SK-N-SH treated with all-trans-retinoic acid at 6 μM for 48 hours (cell line): ENCODE results near the gene NAPSA.

Experiments
- ATAC-seq: fragments of 200-7000 bp; cut with Tn5 transposase; 3 replicates; pipeline ENCODE4 v1.9.1; 2020; ENCODE audit warnings: mild to moderate bottlenecking, moderate library complexity
- ARNTL ChIP-seq: fragments of 450-650 bp; formaldehyde crosslinking; IDR thresholded peaks from 2 replicates; pipeline ENCODE4 v1.5.0; 2020; ENCODE audit warnings: low read depth, mild to moderate bottlenecking, moderate library complexity, borderline replicate concordance
- BACH2 ChIP-seq: fragments of 250-450 bp; sonication (Bioruptor Pico); IDR thresholded peaks from 2 replicates; pipeline ENCODE4 v1.9.0; 2021; ENCODE audit warnings: mild to moderate bottlenecking, borderline replicate concordance
- CREB5 ChIP-seq: fragments of 250-450 bp; sonication (Bioruptor Pico); IDR thresholded peaks from 2 replicates; pipeline ENCODE4 v1.5.1; 2020; ENCODE audit warnings: low read depth, mild to moderate bottlenecking, moderate library complexity
- CSDC2 ChIP-seq: fragments of 250-450 bp; sonication (Bioruptor Pico); IDR thresholded peaks from 2 replicates; pipeline ENCODE4 v1.5.0; 2020; ENCODE audit warnings: mild to moderate bottlenecking, moderate library complexity
- CSRNP3 ChIP-seq: fragments of 250-450 bp; sonication (Bioruptor Pico); IDR thresholded peaks from 2 replicates; pipeline ENCODE4 v1.5.1; 2021; ENCODE audit warnings: mild to moderate bottlenecking, moderate library complexity
- ESRRG ChIP-seq: fragments of 250-450 bp; sonication (Bioruptor Pico); IDR thresholded peaks from 2 replicates; pipeline ENCODE4 v1.6.1; 2021; ENCODE audit warnings: mild to moderate bottlenecking
- GLIS3 ChIP-seq: fragments of 250-450 bp; sonication (Bioruptor Pico); IDR thresholded peaks from 2 replicates; pipeline ENCODE4 v1.5.0; 2020; ENCODE audit warnings: mild to moderate bottlenecking, moderate library complexity
- ISL1 ChIP-seq: fragments of 250-450 bp; sonication (Bioruptor Pico); IDR thresholded peaks from 2 replicates; pipeline ENCODE4 v2.1.2; 2022; ENCODE audit warnings: mild to moderate bottlenecking, moderate library complexity
- OSR1 ChIP-seq: fragments of 250-450 bp; sonication (Bioruptor Pico); IDR thresholded peaks from 2 replicates; pipeline ENCODE4 v1.8.0; 2022; ENCODE audit warnings: moderate library complexity, mild to moderate bottlenecking, inconsistent platforms
- PATZ1 ChIP-seq: fragments of 250-450 bp; sonication (Bioruptor Pico); IDR thresholded peaks from 2 replicates; pipeline ENCODE4 v1.8.0; 2020; ENCODE audit warnings: mild to moderate bottlenecking, moderate library complexity, borderline replicate concordance
- RARB ChIP-seq: fragments of 250-450 bp; sonication (Bioruptor Pico); IDR thresholded peaks from 2 replicates; pipeline ENCODE4 v1.8.0; 2021; ENCODE audit warnings: mild to moderate bottlenecking, moderate library complexity
- SNAI2 ChIP-seq: fragments of 250-450 bp; sonication (Bioruptor Pico); IDR thresholded peaks from 2 replicates; pipeline ENCODE4 v1.5.0; 2020; ENCODE audit warnings: mild to moderate bottlenecking, moderate library complexity
- TOX ChIP-seq: fragments of 250-450 bp; sonication (Bioruptor Pico); IDR thresholded peaks from 2 replicates; pipeline ENCODE4 v1.8.0; 2021; ENCODE audit warnings: mild to moderate bottlenecking, moderate library complexity, borderline replicate concordance
- TSHZ2 ChIP-seq: fragments of 250-450 bp; sonication (Bioruptor Pico); IDR thresholded peaks from 2 replicates; pipeline ENCODE4 v1.5.0; 2020; ENCODE audit warnings: mild to moderate bottlenecking, moderate library complexity
- ZC3H10 ChIP-seq: fragments of 250-450 bp; sonication (Bioruptor Pico); IDR thresholded peaks from 2 replicates; pipeline ENCODE4 v1.5.1; 2021; ENCODE audit warnings: mild to moderate bottlenecking, moderate library complexity
- ZFP30 ChIP-seq: fragments of 450-650 bp; formaldehyde crosslinking; IDR thresholded peaks from 2 replicates; pipeline ENCODE4 v1.5.0; 2022; ENCODE audit warnings: mild to moderate bottlenecking, moderate library complexity
- ZNF565 ChIP-seq: fragments of 450-650 bp; formaldehyde crosslinking; conservative IDR thresholded peaks from 2 replicates; pipeline ENCODE4 v1.5.0; 2020; ENCODE audit warnings: low read depth, mild to moderate bottlenecking, moderate library complexity
- ZNF70 ChIP-seq: fragments of 450-650 bp; formaldehyde crosslinking; IDR thresholded peaks from 2 replicates; pipeline ENCODE4 v1.5.0; 2020; ENCODE audit warnings: mild to moderate bottlenecking, moderate library complexity
- ZNF8 ChIP-seq: fragments of 450-650 bp; formaldehyde crosslinking; IDR thresholded peaks from 2 replicates; pipeline ENCODE4 v1.5.0; 2020; ENCODE audit warnings: mild to moderate bottlenecking, moderate library complexity

NAPSA gene

GRCh38 chr19:50325310-50326100 lies 39.9 kb downstream of the NAPSA start:
- peak; percentile 12; the same call in 2 of the 3 replicates for ATAC-seq
- TF ChIP-seq OSR1 (CRISPR knock-in tag) (no peak), ARNTL (CRISPR knock-in tag) (no peak), GLIS3 (CRISPR knock-in tag) (no peak), ZNF70 (CRISPR knock-in tag) (no peak), ZNF565 (CRISPR knock-in tag) (no peak), SNAI2 (CRISPR knock-in tag) (no peak), ISL1 (CRISPR knock-in tag) (no peak), ZNF8 (CRISPR knock-in tag) (no peak), TSHZ2 (no peak), ZFP30 (no peak), ZC3H10 (CRISPR knock-in tag) (no peak), RARB (CRISPR knock-in tag) (no peak), PATZ1 (no peak), ESRRG (CRISPR knock-in tag) (no peak), TOX (CRISPR knock-in tag) (no peak), CSRNP3 (CRISPR knock-in tag) (no peak), BACH2 (CRISPR knock-in tag) (no peak), CSDC2 (CRISPR knock-in tag) (no peak)

GRCh38 chr19:50324331-50324730 lies 41.1 kb downstream of the NAPSA start:
- no peak for TF ChIP-seq TSHZ2
- no peak for ATAC-seq

GRCh38 chr19:50323782-50324133 lies 41.7 kb downstream of the NAPSA start:
- TF ChIP-seq RARB (CRISPR knock-in tag) (no peak), ZFP30 (no peak), ISL1 (CRISPR knock-in tag) (no peak)
- TF ChIP-seq, all 23 proteins: peak for 0
- no peak for ATAC-seq

GRCh38 chr19:50322931-50323781 lies 42.3 kb downstream of the NAPSA start:
- ATAC-seq = no peak
- TF ChIP-seq CSRNP3 (CRISPR knock-in tag) (no peak), ISL1 (CRISPR knock-in tag) (no peak), ZFP30 (no peak), ZNF70 (CRISPR knock-in tag) (no peak), TOX (CRISPR knock-in tag) (no peak), CSDC2 (CRISPR knock-in tag) (no peak), CREB5 (CRISPR knock-in tag) (no peak), ZC3H10 (CRISPR knock-in tag) (no peak), SNAI2 (CRISPR knock-in tag) (no peak), PATZ1 (no peak)
